NT2/D1 (cell line): ENCODE data around the gene PTPRK.

Experiments
- SUZ12 ChIP-seq: IDR thresholded peaks from 2 replicates; pipeline ENCODE4 v1.6.1; 2011; ENCODE audit not compliant: insufficient read length, insufficient read depth; ENCODE audit errors: extremely low read depth
- ZNF274 ChIP-seq: IDR thresholded peaks from 2 replicates; pipeline ENCODE4 v1.6.1; 2011; ENCODE audit warnings: mild to moderate bottlenecking, low read depth, low read length

DNA sequence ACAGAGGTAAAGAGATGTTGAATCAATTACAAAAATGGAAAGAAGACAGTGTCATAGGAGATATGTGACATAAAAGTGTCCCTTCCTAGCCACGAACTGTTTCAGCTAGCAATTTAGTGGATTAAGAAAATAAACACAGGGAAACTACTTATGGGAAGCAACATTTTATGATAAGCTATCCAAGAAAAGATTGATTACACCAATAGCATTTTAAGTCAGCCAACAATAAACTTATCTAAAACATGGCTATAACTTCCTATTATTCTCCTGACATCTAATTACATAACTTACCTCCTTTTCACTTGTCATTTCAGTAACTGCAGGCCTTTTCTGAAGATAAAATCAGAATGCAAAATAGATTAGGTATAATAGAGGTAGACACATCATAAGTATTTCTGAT is 111.4 kb downstream of the PTPRK start:
- TF ChIP-seq ZNF274 (no peak), SUZ12 (no peak)
